ENCODE measurements around the gene EDA.

EDA gene

GRCh38 chrX:69626129-69626528, 10.2 kb downstream of the EDA start:
- no peak for DNase-seq (ENCODE audit: low spot score)
- no peak for TF ChIP-seq CTCF (IDR thresholded peaks at IDR 0.05; ENCODE audit: extremely low read depth, insufficient read depth, missing control alignments)
- in situ Hi-C loops (cut with MboI; ENCODE audit: low pct_unique_long_range_greater_than_20kb, low sequenced_read_pairs, unreplicated experiment): no loop called here

GRCh38 chrX:69627744-69628143, 11.8 kb downstream of the EDA start:
- no peak for DNase-seq (ENCODE audit: low spot score)
- in situ Hi-C loops (cut with MboI; ENCODE audit: low pct_unique_long_range_greater_than_20kb, low sequenced_read_pairs, unreplicated experiment): no loop called here
- no peak for TF ChIP-seq CTCF (IDR thresholded peaks at IDR 0.05; ENCODE audit: extremely low read depth, insufficient read depth, missing control alignments)

- no peak for TF ChIP-seq CTCF (IDR thresholded peaks at IDR 0.05; ENCODE audit: extremely low read depth, insufficient read depth, missing control alignments)
- in situ Hi-C loops (cut with MboI; ENCODE audit: low pct_unique_long_range_greater_than_20kb, low sequenced_read_pairs, unreplicated experiment): no loop called here
- no peak for DNase-seq (ENCODE audit: low spot score)
Measured at GRCh38 chrX:69630147-69630546, 14.2 kb downstream of the EDA start.

- no peak for DNase-seq (ENCODE audit: low spot score)
- in situ Hi-C loops (cut with MboI; ENCODE audit: low pct_unique_long_range_greater_than_20kb, low sequenced_read_pairs, unreplicated experiment): no loop called here
- TF ChIP-seq CTCF (IDR thresholded peaks at IDR 0.05; ENCODE audit: extremely low read depth, insufficient read depth, missing control alignments): no peak
Measured at GRCh38 chrX:69664693-69665092, 48.8 kb downstream of the EDA start.

GRCh38 chrX:69670001-69670555, 54.2 kb downstream of the EDA start:
- no peak for DNase-seq (ENCODE audit: low spot score)
- in situ Hi-C loops (cut with MboI; ENCODE audit: low pct_unique_long_range_greater_than_20kb, low sequenced_read_pairs, unreplicated experiment): no loop called here
- TF ChIP-seq CTCF (IDR thresholded peaks at IDR 0.05; ENCODE audit: extremely low read depth, insufficient read depth, missing control alignments): no peak

GRCh38 chrX:69674891-69675290, 59.0 kb downstream of the EDA start:
- in situ Hi-C loops (cut with MboI; ENCODE audit: low pct_unique_long_range_greater_than_20kb, low sequenced_read_pairs, unreplicated experiment): no loop called here
- no peak for TF ChIP-seq CTCF (IDR thresholded peaks at IDR 0.05; ENCODE audit: extremely low read depth, insufficient read depth, missing control alignments)
- no peak for DNase-seq (ENCODE audit: low spot score)

GRCh38 chrX:69705818-69706217, 89.9 kb downstream of the EDA start:
- no peak for TF ChIP-seq CTCF (IDR thresholded peaks at IDR 0.05; ENCODE audit: extremely low read depth, insufficient read depth, missing control alignments)
- in situ Hi-C loops (cut with MboI; ENCODE audit: low pct_unique_long_range_greater_than_20kb, low sequenced_read_pairs, unreplicated experiment): no loop called here
- DNase-seq (ENCODE audit: low spot score): no peak
